Activated effector memory CD4-positive, alpha-beta T cell treated with Interleukin-2 at 50 U/mL for 16 hours (primary cell): Measurements from ENCODE around the gene ST3GAL3.
"Not testable (repeated sequence)": the region's sequence is repeated elsewhere in the genome, so short reads cannot be mapped to it uniquely, and the experiment has no call there.

Experiments
- DNase-seq: peaks from one replicate; pipeline ENCODE4 v3.0.0-alpha.2; 2020

ST3GAL3 gene

GRCh38 chr1:43828574-43828973 lies 121.2 kb downstream of the ST3GAL3 start:
- DNase-seq, result no peak

DNA sequence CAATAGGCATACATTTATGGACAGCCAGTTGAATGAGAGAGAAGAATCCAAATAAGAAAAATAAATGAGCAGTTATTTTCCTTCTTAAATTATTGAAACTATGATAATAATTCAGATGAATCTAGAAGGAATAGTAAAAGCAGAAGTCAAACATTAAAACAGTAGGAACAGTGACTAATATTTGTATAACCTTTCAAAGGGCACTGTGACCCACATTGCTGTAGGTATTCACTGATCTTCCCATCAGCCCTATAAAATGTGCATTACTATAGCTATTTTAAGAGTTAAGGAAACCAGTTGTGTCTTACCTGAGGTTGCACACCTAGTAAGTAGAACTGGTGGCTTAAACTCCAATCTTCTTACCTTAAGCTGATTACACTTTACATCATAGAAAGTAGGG lies 123.5 kb downstream of the ST3GAL3 start:
- DNase-seq, result no peak

DNA sequence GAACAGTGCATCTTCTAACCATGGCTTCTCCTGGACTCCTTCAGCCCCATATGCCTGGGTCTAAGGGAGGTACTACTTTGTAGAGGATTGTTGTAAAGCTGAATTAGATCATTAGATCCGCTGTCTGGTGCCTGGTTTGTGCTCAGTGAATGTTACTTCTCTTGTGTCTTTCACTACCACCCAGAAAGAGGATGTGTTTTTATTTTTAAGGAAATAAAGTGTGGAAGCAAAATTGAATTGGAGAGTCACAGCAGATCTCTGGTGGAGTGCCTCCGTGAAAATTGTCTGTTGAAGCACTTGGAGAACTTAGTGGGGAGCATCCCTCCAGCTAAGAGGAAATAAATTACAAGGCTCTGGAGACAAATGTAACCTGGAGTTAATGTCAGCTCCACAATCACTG lies 124.5 kb downstream of the ST3GAL3 start:
- DNase-seq, result no peak

DNA sequence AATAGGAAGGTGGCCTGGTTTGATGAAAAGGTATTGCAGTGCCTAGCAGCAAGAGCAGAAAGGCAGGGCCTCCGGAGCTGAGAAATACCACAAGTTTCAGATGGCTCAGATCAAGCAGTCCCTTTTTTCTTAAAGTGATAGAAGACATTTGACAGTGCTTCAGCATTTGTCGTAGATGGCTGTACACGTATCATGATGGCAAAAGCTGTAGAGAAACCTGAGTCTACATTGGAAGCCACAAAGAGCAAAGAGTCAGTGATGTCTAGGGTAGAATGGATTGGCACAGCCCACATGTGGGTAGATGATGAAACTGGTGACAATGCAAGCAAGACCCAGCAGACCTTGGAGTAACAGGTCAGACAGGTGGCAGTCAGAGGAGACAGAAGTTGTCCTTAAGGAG lies 124.9 kb downstream of the ST3GAL3 start:
- DNase-seq, result no peak

DNA sequence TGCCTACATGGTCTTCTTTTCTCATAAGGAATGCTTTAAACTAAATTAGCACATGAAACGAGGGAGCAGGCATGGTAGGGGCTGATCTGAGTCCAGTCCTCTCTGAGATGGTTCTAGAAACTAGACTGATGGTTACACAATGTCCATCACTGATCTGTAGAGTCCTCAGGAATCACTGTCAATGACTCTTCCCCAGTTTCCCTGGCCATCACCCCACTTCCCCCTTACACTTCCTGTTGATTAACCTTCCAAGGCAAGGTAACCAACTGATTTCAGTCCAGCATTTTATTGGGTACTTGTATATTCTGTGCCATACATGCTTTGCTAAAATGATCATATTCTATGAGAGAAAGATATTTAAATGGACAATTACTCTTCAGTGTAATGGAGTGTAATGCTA lies 125.7 kb downstream of the ST3GAL3 start:
- DNase-seq, result no peak

DNA sequence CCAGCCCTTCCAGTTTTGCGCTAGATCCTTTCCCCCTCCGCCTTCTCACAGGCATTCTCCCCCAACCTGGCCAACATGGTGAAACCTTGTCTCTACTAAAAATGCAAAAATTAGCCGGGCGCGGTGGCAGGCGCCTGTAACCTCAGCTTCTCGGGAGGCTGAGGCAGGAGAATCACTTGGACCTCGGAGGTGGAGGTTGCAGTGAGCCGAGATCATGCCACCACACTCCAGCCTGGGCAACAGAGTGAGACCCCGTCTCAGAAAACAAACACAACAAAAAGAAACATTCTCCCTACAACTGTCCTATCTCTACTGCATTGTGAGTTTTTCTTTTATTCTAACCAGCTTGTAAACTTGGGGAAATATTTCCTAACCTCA lies 126.6 kb downstream of the ST3GAL3 start:
- not testable (repeated sequence) for DNase-seq

- no peak for DNase-seq
These were observed 127.1 kb downstream of the ST3GAL3 start for GRCh38 chr1:43834280-43835081.

DNA sequence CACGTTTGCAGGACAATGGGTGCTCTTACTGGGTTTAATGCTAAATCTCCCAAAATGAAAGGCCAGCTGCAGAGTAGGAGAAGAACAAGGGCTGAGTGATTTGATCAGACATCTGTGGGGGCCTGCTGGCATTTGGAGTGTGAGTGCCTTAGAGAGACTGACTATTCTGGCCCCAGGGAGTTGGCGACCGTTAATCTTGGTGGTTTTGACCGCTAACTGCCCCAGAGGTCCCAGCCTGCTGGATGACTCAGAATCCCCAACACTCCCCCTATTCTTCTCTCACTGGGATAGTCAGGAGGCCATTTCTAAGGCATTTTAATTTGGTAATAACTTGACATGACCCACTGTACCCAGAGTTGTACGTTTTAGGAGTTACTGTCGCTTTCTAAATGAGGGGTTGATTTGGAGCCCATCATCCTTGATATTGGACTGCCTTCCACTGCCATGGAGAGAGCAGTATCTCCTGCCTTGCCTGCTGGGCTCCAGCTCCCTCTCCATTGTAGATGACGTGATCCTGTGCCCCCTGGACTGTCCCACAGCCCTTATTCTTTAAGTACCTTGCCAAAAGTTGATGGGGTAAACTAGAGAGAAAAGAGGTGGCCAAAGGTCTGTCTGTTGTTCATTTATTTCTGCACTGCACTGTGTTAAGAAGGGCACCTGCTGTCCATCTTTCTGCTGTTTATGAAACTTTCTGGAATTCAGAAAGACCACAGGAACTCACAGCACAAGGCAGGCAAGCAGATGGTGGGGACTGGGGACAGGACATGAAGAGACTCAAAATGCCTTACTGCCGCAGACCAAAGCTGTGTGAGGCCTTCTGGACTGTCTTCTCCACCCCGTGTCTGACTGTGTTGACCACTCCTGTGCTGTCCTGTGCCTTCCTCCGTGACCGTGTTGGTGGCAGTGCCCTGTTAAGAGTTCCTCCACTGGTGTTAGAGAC lies 128.0 kb downstream of the ST3GAL3 start:
- no peak for DNase-seq

DNA sequence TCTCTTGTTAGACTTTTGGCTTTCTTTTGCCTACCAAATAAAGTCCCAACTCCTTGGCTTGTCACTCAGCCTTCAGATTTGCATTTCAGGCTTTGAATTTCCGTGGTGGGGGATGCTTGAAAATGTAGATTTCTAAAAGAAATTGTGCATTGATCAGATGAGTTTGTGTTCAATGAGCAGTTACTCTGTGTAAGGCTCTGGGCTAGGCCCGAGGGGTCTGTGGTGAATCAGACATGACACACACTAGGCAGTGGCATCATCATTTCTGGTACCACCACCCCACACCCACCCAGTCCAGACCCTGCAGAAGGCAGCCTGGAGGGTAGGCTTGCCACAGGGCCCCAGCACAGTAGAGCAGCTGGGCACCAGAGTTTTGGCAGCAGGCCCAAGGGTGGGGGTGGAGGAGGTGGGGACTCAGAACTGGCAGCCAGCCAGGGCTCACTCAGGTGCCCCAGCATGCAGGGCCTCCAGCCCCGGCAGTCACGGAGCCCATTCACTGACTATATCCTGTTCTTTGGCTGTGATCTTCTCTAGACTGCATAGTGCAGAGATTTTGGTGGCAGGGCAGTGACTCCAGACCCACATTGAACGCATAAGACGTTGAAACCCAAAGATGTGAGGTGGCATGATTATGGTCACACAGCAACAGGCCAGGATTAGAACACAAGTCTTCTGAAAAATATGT lies 129.1 kb downstream of the ST3GAL3 start:
- peak; percentile 46 for DNase-seq

GRCh38 chr1:43839056-43839455 lies 131.7 kb downstream of the ST3GAL3 start:
- no peak for DNase-seq

DNA sequence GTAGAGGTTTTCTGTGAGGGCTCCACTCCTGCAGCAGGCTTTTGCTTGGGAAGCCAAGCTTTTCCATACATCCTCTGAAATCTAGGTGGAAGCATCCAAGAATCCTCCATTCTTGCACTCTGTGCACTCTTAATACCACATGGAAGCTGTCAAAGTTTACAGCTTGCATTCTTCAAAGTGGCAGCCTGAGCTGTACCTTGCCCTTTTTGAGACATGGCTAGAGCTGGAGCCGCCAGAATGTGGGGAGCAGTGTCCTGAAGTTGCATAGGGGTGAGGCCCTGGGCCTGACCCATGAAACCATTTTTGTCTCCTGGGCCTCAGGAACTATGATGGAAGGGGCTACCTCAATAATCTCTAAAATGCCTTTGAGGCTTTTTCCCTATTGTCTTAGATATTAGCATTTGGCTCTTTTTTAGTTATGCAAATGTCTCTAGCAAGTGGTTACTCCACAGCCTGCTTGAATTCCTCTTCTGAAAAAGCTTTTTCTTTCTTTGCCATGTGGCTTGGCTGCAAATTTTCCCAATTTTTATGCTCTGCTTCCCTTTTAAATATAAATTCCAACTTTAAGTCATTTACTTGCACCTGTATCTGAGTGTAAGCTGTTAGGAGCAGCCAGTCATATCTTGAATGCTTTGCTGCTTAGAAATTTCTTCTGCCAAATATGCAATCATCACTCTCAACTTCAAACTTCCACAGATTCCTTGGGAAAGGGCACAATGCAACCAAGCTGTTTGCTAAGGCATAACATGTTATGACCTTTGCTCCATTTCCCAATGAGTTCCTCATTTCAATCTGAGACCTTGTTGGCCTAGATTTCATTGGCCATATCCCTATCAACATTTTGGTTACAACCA lies 134.2 kb downstream of the ST3GAL3 start:
- DNase-seq, result no peak

- no peak for DNase-seq
These were observed 134.8 kb downstream of the ST3GAL3 start for GRCh38 chr1:43842175-43842498.

DNA sequence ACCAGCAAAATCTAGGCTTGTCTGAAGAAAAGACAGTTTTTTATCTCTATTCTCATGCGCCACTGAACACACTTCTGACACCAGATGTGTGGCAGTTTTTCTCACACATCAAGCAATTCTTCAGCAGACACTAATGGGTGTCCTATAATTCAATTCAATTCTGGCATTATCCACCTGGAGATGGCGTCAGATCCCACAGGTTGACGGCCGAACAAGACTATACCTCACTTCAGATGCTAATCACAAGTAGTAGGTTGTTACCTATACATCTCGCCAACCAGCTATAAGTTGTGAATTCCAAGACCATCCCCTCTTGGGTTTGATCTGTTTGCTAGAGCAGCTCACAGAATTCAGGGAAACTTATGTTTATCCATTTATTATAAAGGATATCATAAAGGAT lies 136.3 kb downstream of the ST3GAL3 start:
- no peak for DNase-seq

DNA sequence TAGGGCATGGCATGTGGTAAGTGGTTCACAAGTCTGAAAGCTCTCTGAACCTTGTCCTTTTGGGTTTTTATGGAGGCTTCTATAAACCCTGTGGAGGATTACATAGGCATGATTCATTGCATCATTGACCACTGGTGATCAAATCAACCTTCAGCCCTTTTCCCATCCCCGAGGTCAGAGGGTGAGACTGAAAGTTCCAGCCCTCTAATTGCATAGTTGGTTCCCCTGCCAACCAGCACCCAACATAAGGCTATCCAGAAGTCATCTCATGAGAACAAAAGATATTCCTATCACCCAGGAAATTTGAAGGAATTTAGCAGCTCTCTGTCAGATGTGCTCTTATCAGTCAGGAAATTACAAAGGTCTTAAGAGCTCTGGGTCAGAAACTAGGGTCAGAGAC lies 136.8 kb downstream of the ST3GAL3 start:
- DNase-seq, result no peak

GRCh38 chr1:43847290-43847689 lies 140.0 kb downstream of the ST3GAL3 start:
- no peak for DNase-seq

DNA sequence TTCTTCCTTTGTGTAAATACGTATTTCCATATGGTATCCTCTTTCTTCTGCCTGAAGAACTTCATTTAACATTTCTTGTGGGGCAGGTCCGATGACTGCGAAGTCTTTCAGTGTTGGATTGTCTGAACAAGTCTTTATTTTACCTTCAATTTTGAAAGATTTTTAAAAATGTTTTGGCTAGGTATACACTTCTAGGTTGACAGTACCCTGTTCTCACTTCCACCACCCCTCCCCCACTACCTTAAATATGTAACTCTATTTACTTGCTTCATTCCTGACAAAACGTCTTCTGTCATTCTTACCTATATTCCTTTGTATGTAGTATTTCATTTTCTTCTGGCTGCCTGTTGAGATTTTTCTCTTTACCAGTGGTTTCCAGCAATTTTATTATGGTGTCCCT lies 140.5 kb downstream of the ST3GAL3 start:
- no peak for DNase-seq

DNA sequence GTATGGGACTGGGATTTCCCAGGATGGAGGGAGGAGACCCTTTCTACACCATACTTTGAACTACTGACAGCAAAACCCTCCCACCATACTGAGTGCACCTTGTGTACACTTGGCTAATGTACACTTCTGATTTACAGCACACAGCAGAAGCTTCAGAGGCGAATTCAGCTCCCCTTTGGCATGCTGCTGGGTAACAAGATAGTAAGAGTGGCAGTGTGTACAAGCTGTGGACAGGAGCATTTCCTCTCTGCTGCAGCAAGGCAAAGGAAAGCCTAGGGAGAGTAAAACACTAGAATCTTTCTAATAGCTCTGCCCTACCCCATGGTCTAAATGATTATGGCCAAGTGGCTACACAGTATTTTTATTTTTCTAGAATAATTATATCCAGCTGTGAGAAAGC lies 142.3 kb downstream of the ST3GAL3 start:
- no peak for DNase-seq

DNA sequence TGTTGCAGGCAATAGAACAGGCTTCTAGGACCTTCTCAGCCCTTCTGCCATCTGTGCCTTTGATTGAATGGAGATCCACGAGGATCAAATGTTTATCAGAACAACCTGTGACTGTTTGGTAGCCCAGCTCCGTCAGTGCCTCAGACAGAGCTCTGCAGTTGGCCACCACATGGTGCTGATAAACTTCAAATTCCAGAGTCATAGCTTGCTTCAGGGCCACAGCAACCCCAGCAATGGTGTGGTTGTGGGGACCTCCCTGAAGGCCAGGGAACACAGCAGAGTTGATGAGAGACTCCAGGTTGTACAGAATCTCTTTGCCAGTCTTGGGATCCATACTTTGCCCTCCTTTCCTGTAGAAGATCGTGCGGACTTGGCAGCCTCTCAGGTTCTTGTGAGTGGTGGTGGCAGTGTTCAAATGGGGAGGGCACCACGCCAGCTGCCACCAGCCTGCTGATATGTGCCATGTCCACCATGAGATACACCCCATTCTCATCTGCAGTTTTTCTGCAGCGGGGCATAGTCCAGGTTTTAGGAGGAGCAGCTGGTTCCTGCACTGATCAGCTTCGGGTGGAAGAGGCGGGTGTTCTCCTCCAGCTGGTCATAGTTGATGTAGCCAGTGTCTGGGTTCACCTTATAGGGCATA lies 143.4 kb downstream of the ST3GAL3 start:
- no peak for DNase-seq

DNA sequence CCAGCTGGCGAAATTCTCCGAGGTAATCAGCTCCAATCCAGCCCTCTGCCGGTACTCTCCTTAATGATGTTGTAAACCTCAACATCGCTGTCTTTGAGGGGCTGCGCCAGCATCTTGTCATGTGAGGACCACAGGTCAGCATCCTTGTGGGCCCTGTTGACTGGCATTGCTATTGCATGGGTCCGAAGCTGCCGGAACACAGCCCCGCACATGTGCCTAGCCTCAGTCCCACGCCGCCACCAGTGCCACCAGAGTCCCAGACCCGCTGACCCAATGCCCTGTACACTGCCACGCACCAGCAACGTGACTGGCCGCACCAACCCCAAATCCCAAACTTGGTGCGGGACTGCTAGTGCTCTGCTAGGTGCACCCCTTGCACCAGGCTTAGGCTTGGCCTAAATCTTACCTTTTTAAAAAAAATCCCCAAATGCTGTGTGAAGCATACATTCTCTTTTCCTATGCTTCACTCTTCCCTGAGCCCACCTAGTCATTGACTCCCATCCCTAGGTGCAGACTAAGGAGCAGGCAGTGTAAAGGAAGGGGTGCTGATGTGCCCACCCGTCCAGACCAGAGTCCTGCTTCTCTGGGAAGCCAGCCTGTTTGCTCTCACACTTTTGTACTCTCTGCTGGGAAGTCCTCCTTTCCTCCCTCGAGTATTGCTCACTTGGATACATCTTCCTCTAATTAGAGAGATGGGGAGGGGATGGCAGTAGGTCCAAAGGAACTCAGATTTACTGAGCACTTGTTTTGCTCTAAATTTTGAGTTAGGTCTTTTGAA lies 144.4 kb downstream of the ST3GAL3 start:
- DNase-seq, result no peak

- DNase-seq, result no peak
These were observed 146.0 kb downstream of the ST3GAL3 start for GRCh38 chr1:43853161-43853921.

GRCh38 chr1:43854473-43854872 lies 147.1 kb downstream of the ST3GAL3 start:
- DNase-seq, result no peak
